GM19468 (cell line): Measurements from ENCODE around the gene SCRT2.

Experiments
- ATAC-seq: cut with Tn5 transposase; IDR thresholded peaks from one replicate; pipeline ENCODE4 v1.9.1; 2021; ENCODE audit warnings: mild to moderate bottlenecking, moderate library complexity, moderate number of reproducible peaks; ENCODE audit not compliant: unreplicated experiment; ENCODE audit errors: extremely low read depth

SCRT2 gene

GRCh38 chr20:637559-637958, 38.0 kb downstream of the SCRT2 start:
- ATAC-seq, result no peak

- no peak for ATAC-seq
Observed at GRCh38 chr20:635893-636338, 39.7 kb downstream of the SCRT2 start.

- ATAC-seq, result no peak
Observed at GRCh38 chr20:635028-635892, 40.3 kb downstream of the SCRT2 start.

- no peak for ATAC-seq
Observed at GRCh38 chr20:634148-634925, 41.3 kb downstream of the SCRT2 start.

- ATAC-seq, result no peak
Observed at GRCh38 chr20:631101-631500, 44.5 kb downstream of the SCRT2 start.

- no peak for ATAC-seq
Observed at GRCh38 chr20:626579-626978, 49.0 kb downstream of the SCRT2 start.

- no peak for ATAC-seq
Observed at GRCh38 chr20:625360-625932, 50.2 kb downstream of the SCRT2 start.

GRCh38 chr20:623704-624103, 51.9 kb downstream of the SCRT2 start:
- no peak for ATAC-seq

GRCh38 chr20:623021-623420, 52.6 kb downstream of the SCRT2 start:
- no peak for ATAC-seq

GRCh38 chr20:622161-622560, 53.4 kb downstream of the SCRT2 start:
- no peak for ATAC-seq

GRCh38 chr20:621125-621756, 54.4 kb downstream of the SCRT2 start:
- ATAC-seq, result no peak

GRCh38 chr20:620246-620645, 55.4 kb downstream of the SCRT2 start:
- no peak for ATAC-seq

GRCh38 chr20:618980-619379, 56.6 kb downstream of the SCRT2 start:
- no peak for ATAC-seq

- no peak for ATAC-seq
Observed at GRCh38 chr20:617934-618690, 57.5 kb downstream of the SCRT2 start.

- ATAC-seq, result no peak
Observed at GRCh38 chr20:615514-615913, 60.1 kb downstream of the SCRT2 start.

- no peak for ATAC-seq
Observed at GRCh38 chr20:611843-612185, 63.8 kb downstream of the SCRT2 start.
